HG03521 (cell line): ENCODE measurements around the gene DEFB108B.
"Not testable (repeated sequence)": the region's sequence is repeated elsewhere in the genome, so short reads cannot be mapped to it uniquely, and the experiment has no call there.

Source experiments
- ATAC-seq: cut with Tn5 transposase; IDR thresholded peaks from one replicate; pipeline ENCODE4 v1.9.1; 2021; ENCODE audit warnings: mild to moderate bottlenecking, moderate library complexity; ENCODE audit not compliant: unreplicated experiment

The DEFB108B gene

GRCh38 chr11:71813481-71814355, 19.3 kb upstream of the DEFB108B start:
- ATAC-seq: not testable (repeated sequence)

GRCh38 chr11:71821539-71821938, 11.5 kb upstream of the DEFB108B start:
- ATAC-seq: not testable (repeated sequence)

DNA sequence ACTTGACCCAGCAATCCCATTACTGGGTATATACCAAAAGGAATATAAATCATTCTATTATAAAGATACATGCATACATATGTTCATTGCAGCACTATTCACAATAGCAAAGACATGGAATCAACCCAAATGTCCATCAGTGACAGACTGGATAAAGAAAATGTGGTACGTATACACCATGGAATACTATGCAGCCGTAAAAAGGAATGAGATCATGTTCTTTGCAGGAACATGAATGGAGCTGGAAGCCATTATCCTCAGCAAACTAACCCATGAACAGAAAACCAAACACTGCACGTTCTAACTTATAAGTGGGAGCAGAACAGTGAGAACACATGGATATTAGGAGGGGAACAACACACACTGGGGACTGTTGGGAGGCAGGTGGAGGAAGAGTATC, 3.8 kb upstream of the DEFB108B start:
- not testable (repeated sequence) for ATAC-seq

GRCh38 chr11:71829686-71830085, 3.3 kb upstream of the DEFB108B start:
- ATAC-seq: not testable (repeated sequence)

DNA sequence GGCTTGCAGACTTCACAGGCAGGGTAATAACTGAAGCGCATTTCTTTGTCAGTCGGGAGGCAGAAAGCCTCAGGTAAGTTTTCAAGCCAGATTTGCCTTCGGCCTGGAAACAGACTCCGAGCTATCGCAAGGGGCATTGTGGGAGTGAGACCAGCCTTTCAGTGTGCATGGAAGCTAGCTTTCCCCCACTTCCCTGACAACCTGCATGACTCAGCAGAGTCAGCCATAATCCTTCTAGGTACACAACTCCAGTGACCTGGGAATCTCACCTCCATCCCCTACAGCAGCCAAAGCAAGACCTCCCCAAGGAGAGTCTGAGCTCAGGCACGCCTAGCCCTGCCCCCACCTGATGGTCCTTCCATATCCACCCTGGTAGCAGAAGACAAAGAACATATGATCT, 9.7 kb downstream of the DEFB108B start:
- not testable (repeated sequence) for ATAC-seq

GRCh38 chr11:71843355-71843754, 10.4 kb downstream of the DEFB108B start:
- not testable (repeated sequence) for ATAC-seq

DNA sequence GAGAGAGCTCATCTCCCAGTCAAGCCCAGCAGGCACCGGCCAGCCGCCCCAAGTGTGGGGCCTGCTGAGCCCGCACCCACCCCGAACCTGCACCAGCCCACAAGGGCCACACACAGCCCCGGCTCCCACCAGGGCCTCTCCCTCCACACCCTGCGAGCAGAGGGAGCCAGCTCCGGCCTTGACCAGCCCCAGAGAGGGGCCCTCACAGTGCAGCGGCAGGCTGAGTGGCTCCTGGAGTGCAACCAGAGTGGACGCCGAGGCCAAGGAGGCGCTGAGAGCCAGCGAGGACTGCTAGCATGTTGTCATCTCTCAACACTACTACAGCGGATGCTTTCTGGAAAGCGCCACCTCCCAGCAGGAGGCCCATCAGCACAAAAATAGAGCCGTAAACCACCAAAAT, 10.9 kb downstream of the DEFB108B start:
- no peak for ATAC-seq

DNA sequence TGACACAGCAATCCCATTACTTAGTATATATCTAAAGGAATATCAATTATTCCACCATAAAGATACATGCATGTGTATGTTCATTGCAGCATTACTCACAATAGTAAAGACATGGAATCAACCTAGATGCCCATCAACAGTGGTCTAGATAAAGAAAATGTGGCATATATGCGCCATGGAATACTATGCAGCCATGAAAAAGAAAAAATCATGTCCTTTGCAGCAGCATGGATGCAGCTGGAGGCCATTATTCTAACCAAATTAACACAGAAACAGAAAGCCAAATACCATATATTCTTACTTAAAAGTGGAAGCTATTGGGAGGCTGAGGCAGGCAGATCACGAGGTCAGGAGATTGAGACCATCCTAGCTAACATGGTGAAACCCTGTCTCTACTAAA, 20.9 kb downstream of the DEFB108B start:
- not testable (repeated sequence) for ATAC-seq

DNA sequence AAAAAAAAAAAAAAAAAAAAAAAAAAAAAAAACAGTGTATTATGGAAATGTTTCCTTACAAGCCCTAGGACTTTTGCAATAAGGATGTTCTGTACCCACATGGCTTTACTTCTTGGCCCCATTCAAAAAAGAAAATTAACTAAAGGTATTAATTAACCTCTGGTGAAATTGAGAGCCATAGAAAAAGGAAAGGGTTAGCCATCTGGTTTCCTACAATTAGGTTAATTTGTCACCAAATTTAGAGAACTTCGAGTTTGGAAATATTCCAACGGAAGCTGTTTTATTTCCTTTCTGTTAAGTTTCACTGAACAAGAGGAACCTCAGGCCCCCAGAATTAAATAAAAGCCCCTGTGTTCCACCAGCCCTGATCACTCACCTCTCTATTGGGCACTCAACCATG, 22.9 kb downstream of the DEFB108B start:
- not testable (repeated sequence) for ATAC-seq

GRCh38 chr11:71860835-71861234, 27.8 kb downstream of the DEFB108B start:
- not testable (repeated sequence) for ATAC-seq

DNA sequence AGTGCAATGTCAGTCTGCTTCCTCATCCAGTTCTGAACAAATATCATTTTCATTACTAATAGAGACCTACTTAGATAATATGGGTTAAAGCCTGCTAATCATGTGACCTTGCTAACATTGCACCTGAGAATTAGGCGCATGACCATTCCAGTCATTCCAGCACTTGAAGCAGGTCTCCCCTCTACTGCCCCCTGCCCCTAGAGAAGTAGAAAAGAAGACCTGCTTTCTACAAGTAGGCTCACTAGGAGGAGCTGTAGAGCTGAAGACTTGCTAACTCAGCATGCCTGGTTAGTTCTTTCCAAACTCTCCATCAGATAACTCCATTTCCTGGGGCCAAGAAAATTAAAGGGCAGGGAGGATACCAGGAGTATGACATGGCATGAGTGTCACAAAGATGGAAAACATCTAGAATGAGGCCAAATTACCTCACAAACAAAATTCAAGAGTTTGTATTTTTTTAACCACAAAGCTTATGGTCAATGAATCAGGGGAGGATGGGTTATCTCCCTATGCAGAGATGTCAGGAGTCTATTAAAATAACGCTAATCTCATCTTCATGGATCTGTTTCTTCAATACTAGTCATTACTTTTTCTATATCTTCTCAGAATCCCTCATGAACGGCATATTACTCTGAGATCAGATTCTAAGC, 31.1 kb downstream of the DEFB108B start:
- ATAC-seq: not testable (repeated sequence)

DNA sequence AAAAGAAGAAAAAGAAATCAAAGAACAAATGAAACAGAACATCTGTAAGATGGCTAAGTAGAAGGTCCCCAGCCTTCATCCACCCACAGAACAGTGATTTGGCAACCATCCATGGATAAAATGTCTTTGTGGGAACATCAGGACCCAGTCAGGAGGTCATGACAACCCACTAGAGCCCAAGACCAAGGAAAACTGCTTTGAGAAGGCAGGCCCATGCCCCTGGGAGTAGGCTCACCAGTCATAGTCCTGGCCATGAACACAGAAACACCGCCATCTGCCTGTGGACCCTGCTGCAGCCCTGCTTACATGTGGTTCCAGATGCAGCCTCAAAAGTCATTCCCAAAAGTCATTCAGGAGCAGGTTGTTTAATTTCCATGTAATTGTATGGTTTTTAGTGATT, 34.2 kb downstream of the DEFB108B start:
- not testable (repeated sequence) for ATAC-seq

GRCh38 chr11:71869931-71870330, 36.9 kb downstream of the DEFB108B start:
- not testable (repeated sequence) for ATAC-seq

DNA sequence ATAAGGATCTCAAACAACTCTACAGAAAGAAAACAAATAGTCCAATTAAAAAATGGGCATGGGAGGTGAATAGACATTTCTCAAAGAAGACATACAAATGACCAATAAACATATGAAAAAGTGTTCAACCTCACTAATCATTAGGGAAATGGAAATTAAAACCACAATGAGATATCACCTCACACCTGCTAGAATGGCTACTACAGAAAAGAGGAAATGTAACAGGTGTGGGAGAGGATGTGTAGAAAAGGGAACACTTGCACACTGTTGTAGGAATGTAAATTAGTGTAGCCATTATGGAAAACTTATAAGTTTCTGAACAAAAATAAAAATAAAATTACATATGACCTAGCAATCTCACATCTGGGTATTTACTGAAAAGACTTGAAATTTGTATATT, 37.7 kb downstream of the DEFB108B start:
- ATAC-seq: not testable (repeated sequence)

GRCh38 chr11:71876262-71876661, 43.3 kb downstream of the DEFB108B start:
- ATAC-seq: not testable (repeated sequence)

DNA sequence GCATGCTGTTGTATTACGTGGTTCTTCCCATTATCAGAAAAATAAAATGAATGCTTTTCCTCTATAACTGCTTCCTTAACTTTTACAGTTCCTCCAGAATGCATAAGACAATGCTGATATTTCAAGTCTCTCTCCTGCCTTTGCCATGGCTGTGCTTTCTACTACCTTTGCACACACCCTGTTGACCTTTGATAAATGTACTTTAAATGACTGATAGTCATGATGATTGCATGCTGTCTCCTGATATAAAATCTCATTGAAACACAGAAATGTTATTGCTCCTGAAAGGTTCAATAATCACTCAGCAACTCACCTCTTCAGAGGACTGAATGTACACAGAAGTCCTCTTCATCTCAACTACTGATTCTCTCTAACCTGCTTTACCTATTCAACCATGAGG, 45.1 kb downstream of the DEFB108B start, which contains the start of gene DEFB131B:
Gene DEFB131B, plus strand, starts transcription at position 395 of the 400 bp plus-strand sequence. Its CDS starts 0 bp downstream, at position 395.
- ATAC-seq: not testable (repeated sequence)

DNA sequence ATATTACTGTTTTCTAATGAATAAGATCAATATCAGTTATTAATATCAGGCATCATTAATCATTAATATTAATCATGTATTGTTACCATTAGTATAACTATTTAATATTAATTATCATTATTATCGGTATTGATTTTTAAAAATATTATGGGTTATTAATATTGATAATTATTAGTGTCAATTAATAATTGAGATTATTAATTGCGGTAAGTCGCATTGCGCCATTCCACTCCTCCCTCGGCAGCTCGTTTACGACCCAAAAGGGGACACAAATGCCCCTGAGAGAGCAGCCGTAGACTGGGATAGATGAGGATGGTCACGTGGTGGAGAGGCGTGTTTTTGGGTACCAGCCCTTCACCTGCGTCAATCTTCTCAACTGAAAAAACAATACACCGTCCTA, 52.8 kb downstream of the DEFB108B start:
- not testable (repeated sequence) for ATAC-seq
